GM12865 (cell line): ENCODE data around the gene SLC9B2.
"Not testable (repeated sequence)": the region's sequence is repeated elsewhere in the genome, so short reads cannot be mapped to it uniquely, and the experiment has no call there.

Experiments
- DNase-seq: peaks from one replicate; pipeline ENCODE4 v3.0.0; 2010; ENCODE audit warnings: low read depth
- H3K4me3 ChIP-seq: 2 replicates; pipeline ENCODE4 v1.5.1; 2011; ENCODE audit warnings: mild to moderate bottlenecking, low read depth, low read length, control low read depth
- CTCF ChIP-seq: IDR thresholded peaks from 2 replicates; pipeline ENCODE4 v1.5.1; 2011; ENCODE audit warnings: low read length, control low read depth, low read depth, inconsistent platforms; ENCODE audit not compliant: insufficient read depth; ENCODE audit errors: missing control alignments

SLC9B2 gene

GRCh38 chr4:103012060-103012459 is 64.5 kb downstream of the SLC9B2 start:
- TF ChIP-seq CTCF: no peak
- H3K4me3 ChIP-seq: no peak overlapping the region

GRCh38 chr4:103011378-103012025 is 65.1 kb downstream of the SLC9B2 start:
- no peak overlapping the region for H3K4me3 ChIP-seq
- no peak for TF ChIP-seq CTCF
- no peak for DNase-seq

More at GRCh38 chr4:103012060-103012459, 64.5 kb downstream of the SLC9B2 start:
- DNase-seq: no peak

- H3K4me3 ChIP-seq: no peak overlapping the region
- DNase-seq: no peak
- TF ChIP-seq CTCF: no peak
Observed at GRCh38 chr4:103010804-103011203, 65.8 kb downstream of the SLC9B2 start.

- H3K4me3 ChIP-seq: no peak overlapping the region
- TF ChIP-seq CTCF: peak; percentile 64
- peak; percentile 79 for DNase-seq
Observed at GRCh38 chr4:103008875-103009729, 67.5 kb downstream of the SLC9B2 start.

- H3K4me3 ChIP-seq: no peak overlapping the region
- TF ChIP-seq CTCF: no peak
- DNase-seq: no peak
Observed at GRCh38 chr4:103002551-103002950, 74.0 kb downstream of the SLC9B2 start.

GRCh38 chr4:102994803-102995202 is 81.8 kb downstream of the SLC9B2 start:
- TF ChIP-seq CTCF: no peak
- DNase-seq: no peak
- H3K4me3 ChIP-seq: no peak overlapping the region

GRCh38 chr4:102993985-102994384 is 82.6 kb downstream of the SLC9B2 start:
- not testable (repeated sequence) for H3K4me3 ChIP-seq, DNase-seq
